ENCODE results near the gene UNK. TPM values are rescaled to one million over a fixed set of nuclear protein-coding genes. Genes with fewer than 3 reads are reported as not detected.

UNK gene
- total and polyA plus RNA-seq, 12 donors = 11.6 to 21.3 (median 14.7) TPM

GRCh38 chr17:75814900-75815373 is 30.3 kb downstream of the UNK start:
- Histone ChIP-seq H3K27me3 (no peaks in the 10 kb centered on the region), H3K27ac (no peak overlapping the region), H3K4me3 (no peak overlapping the region), H3K36me3 (peaks cover 2 to 100% (median 80%) of the 10 kb centered on the region in 9 donors), H3K9me3 (no peaks in the 10 kb centered on the region), H3K4me1 (peaks cover 3 to 11% (median 6%) of the 10 kb centered on the region in 9 donors)
- no peak for TF ChIP-seq CTCF (IDR thresholded peaks at IDR 0.05)
- intact Hi-C loops (cut with DNase I) = no loop called here
- no peak for DNase-seq
- 92 to 95% methylated on average over 11 to 13 of the region's 13 CpGs for WGBS, 2 donors
- no peak for ATAC-seq

- Histone ChIP-seq H3K9me3 (no peaks in the 10 kb centered on the region), H3K27me3 (no peaks in the 10 kb centered on the region), H3K27ac (no peak overlapping the region), H3K4me3 (no peak overlapping the region), H3K4me1 (peaks cover 0 to 7% (median 2%) of the 10 kb centered on the region in 9 donors), H3K36me3 (peaks cover 7 to 100% (median 80%) of the 10 kb centered on the region in 9 donors)
- ATAC-seq (no peak), DNase-seq (no peak)
- whole genome bisulfite sequencing, 2 donors = 95 to 97% methylated on average over 3 of the region's 3 CpGs
- intact Hi-C loops (cut with DNase I) = no loop called here
- no peak for TF ChIP-seq CTCF (IDR thresholded peaks at IDR 0.05)
These were observed 30.8 kb downstream of the UNK start for GRCh38 chr17:75815399-75815798.

- no peak for DNase-seq
- Histone ChIP-seq H3K4me1 (peaks cover 0 to 2% (median 0%) of the 10 kb centered on the region in 9 donors), H3K27me3 (no peaks in the 10 kb centered on the region), H3K36me3 (peaks cover 9 to 100% (median 78%) of the 10 kb centered on the region in 9 donors), H3K9me3 (no peaks in the 10 kb centered on the region), H3K4me3 (no peak overlapping the region), H3K27ac (no peak overlapping the region)
- intact Hi-C loops (cut with DNase I) = no loop called here
- ATAC-seq = no peak
- TF ChIP-seq CTCF (IDR thresholded peaks at IDR 0.05) = no peak
- WGBS, 2 donors = 93 to 96% methylated on average over 9 of the region's 9 CpGs
These were observed 32.1 kb downstream of the UNK start for GRCh38 chr17:75816693-75817092.

- no peak for TF ChIP-seq CTCF (IDR thresholded peaks at IDR 0.05)
- Histone ChIP-seq H3K4me1 (peaks cover 0 to 11% (median 0%) of the 10 kb centered on the region in 9 donors), H3K4me3 (no peak overlapping the region), H3K36me3 (peaks cover 9 to 100% (median 72%) of the 10 kb centered on the region in 9 donors), H3K9me3 (no peaks in the 10 kb centered on the region), H3K27ac (no peak overlapping the region), H3K27me3 (no peaks in the 10 kb centered on the region)
- DNase-seq (no peak), ATAC-seq (no peak)
- intact Hi-C loops (cut with DNase I) = no loop called here
- 93 to 94% methylated on average over 6 of the region's 6 CpGs for WGBS, 2 donors
These were observed 33.0 kb downstream of the UNK start for GRCh38 chr17:75817571-75817970.
